MCF 10A (cell line): ENCODE measurements around the gene TPGS1. TPM values are rescaled to one million over a fixed set of nuclear protein-coding genes. Genes with fewer than 3 reads are reported as not detected.

Experiments
- Bru-seq: library from RNA; stranded (reverse); fragments of 400-500 nt; gene quantifications from one replicate; lab custom pipeline; 2021; lab: Mats Ljungman, UMichigan
- BruChase-seq, 2 experiments: library from RNA; stranded (reverse); fragments of 400-500 nt; gene quantifications; one replicate each; lab custom pipeline; 2021; lab: Mats Ljungman, UMichigan
- BruUV-seq: library from RNA; stranded (reverse); fragments of 400-500 nt; replicated peaks from 2 replicates; lab custom pipeline; 2021; lab: Mats Ljungman, UMichigan
- CTCF ChIA-PET: fragments of 300-600 bp; sonication (Branson Sonifier 250); formaldehyde crosslinking; extraction: SDS; loops from one replicate; lab custom pipeline; 2021; ENCODE audit warnings: antibody characterized with exemption, inconsistent platforms; lab: Yijun Ruan, JAX
- POLR2A ChIA-PET: fragments of 300-600, 350-650 bp; sonication (Branson Sonifier 250); formaldehyde crosslinking; extraction: SDS; loops from one replicate; lab custom pipeline; 2020; ENCODE audit warnings: antibody characterized with exemption, inconsistent platforms; lab: Yijun Ruan, JAX
- DNase-seq: peaks from one replicate; pipeline ENCODE4 v3.0.0-alpha.2; 2018; ENCODE audit not compliant: unreplicated experiment
- H3K27ac Mint-ChIP-seq: one replicate; pipeline ENCODE4 v1.8.0; 2022; ENCODE audit warnings: mild to moderate bottlenecking, low read depth, mixed read lengths; ENCODE audit not compliant: unreplicated experiment
- H3K27me3 Mint-ChIP-seq: one replicate; pipeline ENCODE4 v1.8.0; 2022; ENCODE audit warnings: mixed read lengths; ENCODE audit not compliant: insufficient read depth, unreplicated experiment
- H3K36me3 Mint-ChIP-seq: one replicate; pipeline ENCODE4 v1.8.0; 2022; ENCODE audit warnings: mild to moderate bottlenecking, moderate library complexity, mixed read lengths; ENCODE audit not compliant: insufficient read depth, unreplicated experiment
- H3K4me1 Mint-ChIP-seq: one replicate; pipeline ENCODE4 v1.8.0; 2022; ENCODE audit warnings: mixed read lengths; ENCODE audit not compliant: insufficient read depth, unreplicated experiment
- H3K4me3 Mint-ChIP-seq: one replicate; pipeline ENCODE4 v1.8.0; 2022; ENCODE audit warnings: mild to moderate bottlenecking, moderate library complexity, mixed read lengths; ENCODE audit not compliant: unreplicated experiment
- H3K9me3 Mint-ChIP-seq: one replicate; pipeline ENCODE4 v1.8.0; 2022; ENCODE audit warnings: mixed read lengths; ENCODE audit not compliant: unreplicated experiment
- intact Hi-C: fragments of 100-400 bp; cut with micrococcal nuclease; formaldehyde crosslinking; loops from 2 replicates; pipeline ENCODE4 v1.14.1; 2022
- long read RNA-seq: library from polyadenylated mRNA; stranded (forward); transcript quantifications from one replicate; pipeline ENCODE4 v2.0.0, GENCODE V29; 2022
- total RNA-seq: library from RNA; stranded (reverse); gene quantifications from 2 replicates; pipeline ENCODE4 v1.2.3, GENCODE V29; 2022
- TF ChIP-seq, protein P1 (sequence below): fragments of 200-600 bp; IDR thresholded peaks from one replicate; pipeline ENCODE4 v1.8.0; 2022; ENCODE audit warnings: antibody characterized with exemption, mild to moderate bottlenecking; ENCODE audit not compliant: unreplicated experiment

TPGS1 gene, protein sequence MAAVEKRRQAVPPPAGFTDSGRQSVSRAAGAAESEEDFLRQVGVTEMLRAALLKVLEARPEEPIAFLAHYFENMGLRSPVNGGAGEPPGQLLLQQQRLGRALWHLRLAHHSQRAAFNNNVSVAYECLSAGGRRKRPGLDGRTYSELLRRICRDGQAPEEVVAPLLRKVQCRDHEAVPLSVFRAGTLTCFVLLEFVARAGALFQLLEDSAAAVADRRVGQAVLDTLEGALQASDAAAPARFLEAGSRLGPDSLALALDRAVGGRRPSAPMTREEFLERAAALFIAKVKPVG
- 11.9 and 12.6 TPM in 2 replicates for total RNA-seq
- percentile 49 among the genes with signal in this experiment for Bru-seq, nascent RNA
- BruChase-seq, experiment 1, labeled RNA remaining after a 6-hour chase, result percentile 48 among the genes with signal in this experiment
- percentile 45 among the genes with signal in this experiment for BruChase-seq, experiment 2, labeled RNA remaining after a 2-hour chase
- long read RNA-seq, transcript TPGS1-201 (2 exons, 1,114 nt), result major isoform, 59 of 59 reads
- long read RNA-seq, partial matches to known transcripts, result 0 of 59 reads
- long read RNA-seq, other reads (novel, unspliced or antisense), result 0 of 59 reads

DNA sequence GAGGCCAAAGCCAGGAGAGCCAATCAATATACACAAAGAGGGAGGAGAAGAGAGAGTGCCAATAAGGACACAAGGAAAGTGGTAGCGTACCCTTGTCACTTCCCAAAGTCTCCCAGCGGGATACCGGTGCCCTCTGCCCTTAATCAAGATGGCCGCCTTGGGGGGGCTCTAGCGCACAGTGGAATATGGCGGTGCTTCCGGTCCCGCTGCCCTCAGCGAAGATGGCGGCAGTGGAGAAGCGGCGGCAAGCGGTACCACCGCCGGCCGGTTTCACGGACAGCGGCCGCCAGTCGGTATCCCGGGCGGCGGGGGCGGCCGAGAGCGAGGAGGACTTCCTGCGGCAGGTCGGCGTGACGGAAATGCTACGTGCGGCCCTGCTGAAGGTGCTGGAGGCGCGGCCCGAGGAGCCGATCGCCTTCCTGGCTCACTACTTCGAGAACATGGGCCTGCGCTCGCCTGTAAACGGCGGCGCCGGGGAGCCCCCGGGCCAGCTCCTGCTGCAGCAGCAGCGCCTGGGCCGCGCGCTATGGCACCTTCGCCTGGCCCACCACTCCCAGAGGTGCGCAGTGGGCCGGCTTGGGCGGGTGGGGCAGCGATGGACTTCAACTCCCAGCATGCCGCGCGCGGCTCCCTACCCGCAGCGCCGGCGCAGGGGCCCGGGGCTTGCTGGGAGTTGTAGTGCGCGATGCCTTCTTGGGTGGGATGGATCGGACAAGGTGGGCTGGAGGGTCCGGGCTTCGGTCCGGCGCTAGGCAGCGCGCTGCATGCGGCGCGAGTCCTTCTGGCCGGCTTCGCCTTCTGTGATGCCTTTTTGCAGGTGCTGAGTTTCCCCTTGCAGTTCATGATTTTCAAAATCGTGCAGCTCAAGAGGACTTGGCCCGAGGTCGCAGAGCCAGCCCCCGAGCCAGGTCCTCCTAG is at the start of gene TPGS1:
Gene TPGS1, plus strand, starts transcription at position 212 of the 918 bp plus-strand sequence. Its CDS starts 10 bp downstream, at position 222.
- Mint-ChIP-seq H3K27ac (peak within 1 kb of the TSS; percentile 98), H3K27me3 (no peaks in the 10 kb centered on the region), H3K4me3 (peak within 1 kb of the TSS; percentile 82), H3K4me1 (peaks cover 24% of the 10 kb centered on the region), H3K9me3 (no peaks in the 10 kb centered on the region), H3K36me3 (peaks cover 4% of the 10 kb centered on the region)
- POLR2A ChIA-PET, result interaction anchor here (1.0 to 2.9 kb wide), 6 partner anchors 19 to 197 kb away, joined by 3 to 24 read pairs (median 6); partner anchors contain the start of gene CDC34
- TF ChIP-seq, protein P1, sequence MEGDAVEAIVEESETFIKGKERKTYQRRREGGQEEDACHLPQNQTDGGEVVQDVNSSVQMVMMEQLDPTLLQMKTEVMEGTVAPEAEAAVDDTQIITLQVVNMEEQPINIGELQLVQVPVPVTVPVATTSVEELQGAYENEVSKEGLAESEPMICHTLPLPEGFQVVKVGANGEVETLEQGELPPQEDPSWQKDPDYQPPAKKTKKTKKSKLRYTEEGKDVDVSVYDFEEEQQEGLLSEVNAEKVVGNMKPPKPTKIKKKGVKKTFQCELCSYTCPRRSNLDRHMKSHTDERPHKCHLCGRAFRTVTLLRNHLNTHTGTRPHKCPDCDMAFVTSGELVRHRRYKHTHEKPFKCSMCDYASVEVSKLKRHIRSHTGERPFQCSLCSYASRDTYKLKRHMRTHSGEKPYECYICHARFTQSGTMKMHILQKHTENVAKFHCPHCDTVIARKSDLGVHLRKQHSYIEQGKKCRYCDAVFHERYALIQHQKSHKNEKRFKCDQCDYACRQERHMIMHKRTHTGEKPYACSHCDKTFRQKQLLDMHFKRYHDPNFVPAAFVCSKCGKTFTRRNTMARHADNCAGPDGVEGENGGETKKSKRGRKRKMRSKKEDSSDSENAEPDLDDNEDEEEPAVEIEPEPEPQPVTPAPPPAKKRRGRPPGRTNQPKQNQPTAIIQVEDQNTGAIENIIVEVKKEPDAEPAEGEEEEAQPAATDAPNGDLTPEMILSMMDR, result no peak
- DNase-seq, result peak; percentile 77
- BruUV-seq, result no TSS peak
- intact Hi-C loops, result loop anchor here (2.0 to 10.0 kb wide), 3 partner anchors 19 to 165 kb away; partner anchors contain the start of gene MIER2
- CTCF ChIA-PET, result interaction anchor here (0.7 to 1.5 kb wide), 7 partner anchors 12 to 241 kb away, joined by 3 to 9 read pairs (median 4); partner anchors contain the start of gene CDC34

DNA sequence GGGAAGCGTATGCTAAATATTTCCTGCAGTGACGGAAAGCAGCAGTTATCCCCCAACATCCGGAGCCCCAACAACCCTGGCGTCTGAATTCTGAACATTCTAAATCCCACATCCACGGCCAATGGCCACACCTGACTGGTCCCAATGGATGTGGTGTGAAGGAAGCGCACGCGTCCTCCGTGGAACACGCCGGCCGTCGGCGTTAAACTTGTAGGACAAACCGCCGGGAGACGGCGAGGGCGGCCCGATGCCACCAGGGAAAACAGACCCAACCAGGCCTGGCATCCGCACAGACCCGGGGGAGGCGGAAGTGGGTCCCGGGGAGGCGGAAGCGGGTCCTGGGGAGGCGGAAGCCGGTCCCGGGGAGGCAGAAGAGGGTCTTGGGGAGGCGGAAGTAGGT is 49.7 kb upstream of the TPGS1 start:
- DNase-seq, result no peak
- Mint-ChIP-seq H3K9me3 (no peaks in the 10 kb centered on the region), H3K27ac (no peak overlapping the region), H3K4me3 (no peak overlapping the region), H3K27me3 (no peaks in the 10 kb centered on the region), H3K4me1 (no peaks in the 10 kb centered on the region), H3K36me3 (peaks cover 6% of the 10 kb centered on the region)
- ChIA-PET POLR2A (no interaction called here), CTCF (no interaction called here)
- intact Hi-C loops, result no loop called here
- BruUV-seq, result no TSS peak
- TF ChIP-seq, protein P1, result no peak

DNA sequence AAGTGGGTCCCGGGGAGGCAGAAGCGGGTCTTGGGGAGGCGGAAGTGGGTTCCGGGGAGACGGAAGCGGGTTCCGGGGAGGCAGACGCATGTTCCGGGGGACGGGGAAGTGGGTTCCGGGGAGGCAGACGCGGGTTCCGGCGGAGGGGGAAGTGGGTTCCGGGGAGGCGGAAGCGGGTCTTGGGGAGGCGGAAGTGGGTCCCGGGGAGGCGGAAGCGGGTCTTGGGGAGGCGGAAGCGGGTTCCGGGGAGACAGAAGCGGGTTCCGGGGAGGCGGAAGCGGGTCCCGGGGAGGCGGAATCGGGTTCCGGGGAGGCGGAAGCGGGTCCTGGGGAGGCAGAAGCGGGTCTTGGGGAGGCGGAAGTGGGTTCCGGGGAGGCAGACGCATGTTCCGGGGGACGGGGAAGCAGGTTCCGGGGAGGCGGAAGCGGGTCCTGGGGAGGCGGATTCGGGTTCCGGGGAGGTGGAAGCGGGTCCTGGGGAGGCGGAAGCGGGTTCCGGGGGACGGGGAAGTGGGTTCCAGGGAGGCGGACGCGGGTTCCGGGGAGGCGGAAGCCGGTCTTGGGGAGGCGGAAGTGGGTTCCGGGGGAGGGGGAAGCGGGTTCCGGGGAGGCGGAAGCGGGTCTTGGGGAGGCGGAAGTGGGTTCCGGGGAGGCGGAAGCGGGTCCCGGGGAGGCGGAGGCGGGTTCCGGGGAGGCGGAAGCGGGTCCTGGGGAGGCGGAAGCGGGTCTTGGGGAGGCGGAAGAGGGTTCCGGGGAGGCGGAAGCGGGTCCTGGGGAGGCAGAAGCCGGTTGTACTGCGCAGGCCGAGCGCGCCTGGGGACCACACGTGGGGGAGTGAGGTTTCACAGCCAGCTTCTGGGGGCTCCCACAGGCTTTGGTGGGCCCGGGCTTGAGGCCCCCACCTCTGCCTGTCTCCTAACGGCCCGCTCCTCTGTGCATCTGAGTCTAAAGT is 48.9 kb upstream of the TPGS1 start:
- no peak overlapping the region for H3K27ac Mint-ChIP-seq
- no peaks in the 10 kb centered on the region for H3K9me3 Mint-ChIP-seq
- intact Hi-C loops, result no loop called here
- no peak for DNase-seq
- no peaks in the 10 kb centered on the region for H3K4me1 Mint-ChIP-seq
- ChIA-PET POLR2A (no interaction called here), CTCF (interaction anchor here (0.7 kb wide), 1 partner anchor 400 kb away, joined by 4 read pairs; no protein-coding TSS in a partner anchor)
- peaks cover 6% of the 10 kb centered on the region for H3K36me3 Mint-ChIP-seq
- no peak overlapping the region for H3K4me3 Mint-ChIP-seq
- no TSS peak for BruUV-seq
- TF ChIP-seq, protein P1, result no peak
- H3K27me3 Mint-ChIP-seq, result no peaks in the 10 kb centered on the region
